Fibroblast of mammary gland (primary cell): ENCODE results near the gene COL4A1.
A peak's percentile ranks its signal among the peaks of the same experiment; 100 is the strongest.

Experiments
- DNase-seq: peaks from one replicate; pipeline ENCODE4 v3.0.0-alpha.2; 2010; ENCODE audit warnings: low read depth
- H3K4me3 ChIP-seq: 2 replicates; pipeline ENCODE4 v1.5.1; 2011; ENCODE audit warnings: low read depth, mild to moderate bottlenecking, low read length, moderate library complexity; ENCODE audit not compliant: control insufficient read depth
- TF ChIP-seq, protein P1 (sequence below): conservative IDR thresholded peaks from 2 replicates; pipeline ENCODE4 v1.5.1; 2011; ENCODE audit warnings: low read depth, low read length, inconsistent platforms; ENCODE audit not compliant: control insufficient read depth, insufficient read depth

COL4A1 gene

DNA sequence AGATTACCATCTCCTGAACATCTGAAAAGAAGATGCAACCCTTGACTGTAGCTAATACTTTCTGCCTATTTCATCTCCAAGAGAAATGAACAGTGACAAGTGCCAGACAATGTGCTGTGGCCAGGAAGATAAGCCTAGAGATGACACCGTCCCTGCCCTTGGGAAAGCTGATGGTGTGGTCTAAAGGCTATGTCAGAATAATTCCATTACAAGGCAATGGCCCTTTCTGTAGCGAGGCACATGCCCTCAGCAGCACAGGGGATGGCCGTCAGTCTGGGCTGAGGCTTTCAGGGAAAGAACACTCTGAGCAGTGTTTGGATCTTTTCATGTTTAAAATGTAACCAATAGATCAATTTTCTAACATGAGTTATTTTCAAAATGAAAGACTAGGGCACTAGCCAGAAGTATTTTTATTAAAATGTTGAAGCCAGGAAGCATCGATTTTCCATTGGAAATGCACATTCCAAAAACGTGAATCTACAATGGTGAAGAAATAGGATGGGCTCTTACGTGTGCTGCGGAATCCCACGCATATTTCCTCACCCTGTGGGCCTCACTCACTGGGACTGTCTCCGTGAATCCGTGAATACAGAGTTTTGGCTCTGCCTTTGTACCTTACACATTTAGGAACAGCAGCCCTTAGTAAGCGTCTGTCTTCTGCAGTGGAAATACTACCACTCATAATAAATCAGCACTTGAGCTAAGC is 22.0 kb downstream of the COL4A1 start:
- TF ChIP-seq, protein P1, sequence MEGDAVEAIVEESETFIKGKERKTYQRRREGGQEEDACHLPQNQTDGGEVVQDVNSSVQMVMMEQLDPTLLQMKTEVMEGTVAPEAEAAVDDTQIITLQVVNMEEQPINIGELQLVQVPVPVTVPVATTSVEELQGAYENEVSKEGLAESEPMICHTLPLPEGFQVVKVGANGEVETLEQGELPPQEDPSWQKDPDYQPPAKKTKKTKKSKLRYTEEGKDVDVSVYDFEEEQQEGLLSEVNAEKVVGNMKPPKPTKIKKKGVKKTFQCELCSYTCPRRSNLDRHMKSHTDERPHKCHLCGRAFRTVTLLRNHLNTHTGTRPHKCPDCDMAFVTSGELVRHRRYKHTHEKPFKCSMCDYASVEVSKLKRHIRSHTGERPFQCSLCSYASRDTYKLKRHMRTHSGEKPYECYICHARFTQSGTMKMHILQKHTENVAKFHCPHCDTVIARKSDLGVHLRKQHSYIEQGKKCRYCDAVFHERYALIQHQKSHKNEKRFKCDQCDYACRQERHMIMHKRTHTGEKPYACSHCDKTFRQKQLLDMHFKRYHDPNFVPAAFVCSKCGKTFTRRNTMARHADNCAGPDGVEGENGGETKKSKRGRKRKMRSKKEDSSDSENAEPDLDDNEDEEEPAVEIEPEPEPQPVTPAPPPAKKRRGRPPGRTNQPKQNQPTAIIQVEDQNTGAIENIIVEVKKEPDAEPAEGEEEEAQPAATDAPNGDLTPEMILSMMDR, result no peak
- DNase-seq, result peak; percentile 65
- H3K4me3 ChIP-seq, result no peak overlapping the region

DNA sequence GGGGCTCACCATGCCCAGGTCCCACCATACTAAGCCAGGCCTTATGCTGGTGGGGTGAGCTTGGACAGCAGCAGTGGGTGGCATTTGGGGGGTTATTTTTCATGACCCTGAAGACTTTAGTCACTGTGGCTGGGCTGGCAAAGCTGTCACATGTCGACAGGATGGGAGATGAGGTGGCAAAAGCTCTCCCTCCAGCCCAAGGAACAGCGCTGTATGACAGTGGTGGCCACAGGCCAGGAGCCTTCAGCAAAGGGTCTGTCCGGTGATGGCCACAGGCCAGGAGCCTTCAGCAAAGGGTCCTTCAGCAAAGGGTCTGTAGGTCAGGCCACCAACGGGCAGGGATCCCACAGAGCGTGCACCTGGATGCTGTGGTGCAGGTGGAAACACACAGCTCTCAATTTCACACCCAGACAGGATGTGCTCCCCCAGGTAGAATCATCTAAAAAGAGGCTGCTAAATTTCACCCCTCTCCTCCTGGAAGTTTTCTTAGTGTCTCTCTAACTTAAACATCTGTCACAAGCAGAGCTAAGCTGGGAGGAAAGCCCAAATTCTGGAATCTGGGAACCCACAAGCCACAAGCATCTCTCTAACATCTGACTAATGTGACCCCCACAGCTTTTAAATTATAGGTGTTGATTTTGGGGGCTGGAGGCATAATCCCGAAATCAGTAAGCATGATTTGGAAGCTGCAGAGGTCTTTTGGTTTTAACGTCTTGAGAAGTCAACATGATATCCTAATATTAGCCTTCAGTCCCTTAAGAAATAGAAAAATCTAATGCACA is 23.0 kb downstream of the COL4A1 start:
- H3K4me3 ChIP-seq, result no peak overlapping the region
- TF ChIP-seq, protein P1, result no peak
- DNase-seq, result peak; percentile 90

DNA sequence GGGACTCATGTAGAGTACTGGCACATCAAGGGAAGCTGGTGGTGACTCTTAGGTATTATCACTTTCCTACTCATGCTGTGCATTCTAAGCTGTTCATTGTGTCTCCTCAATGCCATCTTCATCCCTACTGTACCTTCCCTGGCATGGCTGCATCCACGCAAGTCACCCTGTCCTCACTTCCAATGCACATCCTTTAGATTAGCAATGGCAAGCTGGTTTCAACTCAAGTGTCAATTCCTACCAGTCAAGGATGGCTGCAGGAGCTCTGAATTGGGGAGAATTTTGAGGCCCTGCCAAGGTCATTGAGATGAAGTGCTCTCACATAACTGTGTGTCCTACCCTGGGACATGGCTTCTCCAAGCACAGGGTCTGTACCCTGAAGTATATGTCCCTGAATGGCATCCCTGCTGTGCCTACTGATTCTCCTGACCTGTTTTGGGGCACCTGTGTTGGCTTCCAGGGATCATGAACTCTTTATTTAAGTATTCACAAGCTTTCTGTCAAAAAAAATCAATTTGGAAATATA is 24.6 kb downstream of the COL4A1 start:
- DNase-seq, result no peak
- TF ChIP-seq, protein P1, result no peak
- H3K4me3 ChIP-seq, result no peak overlapping the region

DNA sequence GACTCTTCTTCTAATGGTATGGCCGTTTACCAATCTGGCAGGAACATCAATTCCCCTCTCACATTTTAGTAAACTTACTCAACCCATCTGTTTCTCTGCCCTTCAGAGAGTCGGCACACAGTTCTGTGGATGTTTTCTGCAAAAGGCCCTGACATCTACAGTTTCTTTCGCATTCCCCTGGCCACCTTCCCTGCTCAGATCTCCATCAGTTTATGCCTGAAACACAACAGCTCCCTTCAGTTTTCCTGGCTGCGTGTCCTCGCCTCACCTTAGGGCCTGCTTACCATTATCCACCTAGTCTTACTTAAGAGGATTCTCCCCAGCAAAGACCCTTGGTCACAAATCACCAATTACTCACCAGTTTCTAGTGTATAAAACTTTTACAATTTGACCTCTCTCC is 25.2 kb downstream of the COL4A1 start:
- no peak overlapping the region for H3K4me3 ChIP-seq
- no peak for DNase-seq
- TF ChIP-seq, protein P1, result no peak

DNA sequence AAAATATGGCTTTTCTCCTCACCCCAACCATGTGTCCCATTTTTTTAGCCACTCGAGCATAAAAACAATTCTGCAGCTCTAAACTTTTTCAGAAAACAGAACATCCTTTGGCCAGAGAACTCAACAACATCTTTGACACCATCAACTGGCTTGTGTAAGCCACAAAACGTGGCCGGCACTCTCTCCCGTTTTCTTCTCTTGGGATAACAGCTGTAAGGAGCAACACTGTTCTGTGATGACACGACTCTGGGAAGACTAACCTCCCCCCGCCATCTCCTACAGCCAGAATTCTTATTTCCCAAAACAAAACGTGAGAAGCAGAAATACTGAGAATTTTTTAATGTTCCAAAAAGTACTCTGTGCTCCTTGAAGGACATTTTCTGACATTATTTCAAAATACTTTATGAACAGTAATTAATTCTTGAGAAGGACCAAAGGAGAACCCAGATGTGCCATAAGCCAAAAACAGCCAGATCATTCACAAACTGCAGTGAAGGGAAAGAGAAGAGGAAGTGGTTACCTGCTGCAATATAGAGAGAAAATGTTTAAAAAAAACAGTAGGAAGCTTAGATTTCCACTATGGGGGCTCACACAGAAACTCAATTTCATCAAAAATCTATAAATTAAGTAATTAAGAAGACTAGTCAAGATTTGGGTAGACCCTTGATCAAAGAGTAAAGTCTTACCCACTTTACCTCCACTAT is 25.8 kb downstream of the COL4A1 start:
- TF ChIP-seq, protein P1, result no peak
- no peak for DNase-seq

DNA sequence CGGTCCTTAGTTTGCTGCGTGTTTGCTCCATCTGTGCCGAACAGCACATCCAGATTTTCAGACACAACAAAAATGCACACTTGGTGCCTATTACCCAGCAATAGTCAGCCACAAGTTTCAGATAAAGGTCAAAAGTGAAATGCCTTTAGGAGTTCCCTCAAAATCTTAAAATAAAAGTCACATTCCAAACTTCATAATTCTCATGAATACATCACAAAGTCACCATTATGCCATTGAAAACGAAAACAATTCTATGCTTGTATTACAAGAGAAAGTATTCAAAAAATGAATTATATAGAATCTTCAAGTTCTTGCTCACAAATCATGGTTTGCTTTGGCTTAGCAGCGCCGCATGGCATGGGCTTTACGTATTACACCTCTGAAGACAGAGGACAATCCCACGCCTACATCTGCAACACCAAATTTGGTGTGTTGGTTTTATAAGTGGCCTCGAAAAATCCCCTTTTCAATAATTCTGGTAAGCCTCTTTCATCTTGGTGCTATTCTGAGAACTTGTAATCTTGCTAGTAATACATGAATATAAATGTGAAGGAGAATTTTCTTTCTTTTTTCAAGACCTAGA is 26.6 kb downstream of the COL4A1 start:
- TF ChIP-seq, protein P1, result no peak
- no peak overlapping the region for H3K4me3 ChIP-seq
- DNase-seq, result no peak

More for the DNA sequence above, 25.8 kb downstream of the COL4A1 start:
- H3K4me3 ChIP-seq, result no peak overlapping the region
